Activated CD4-positive, alpha-beta T cell treated with anti-CD3 and anti-CD28 coated beads, Interleukin-2, amount 50 U/mL, for 4 hours (primary cell): Measurements from ENCODE around the gene AK5.
"Not testable (repeated sequence)": the region's sequence is repeated elsewhere in the genome, so short reads cannot be mapped to it uniquely, and the experiment has no call there.

ENCODE experiments used
- DNase-seq, 2 experiments: peaks; one replicate each; pipeline ENCODE4 v3.0.0-alpha.2; 2020

AK5 gene

DNA sequence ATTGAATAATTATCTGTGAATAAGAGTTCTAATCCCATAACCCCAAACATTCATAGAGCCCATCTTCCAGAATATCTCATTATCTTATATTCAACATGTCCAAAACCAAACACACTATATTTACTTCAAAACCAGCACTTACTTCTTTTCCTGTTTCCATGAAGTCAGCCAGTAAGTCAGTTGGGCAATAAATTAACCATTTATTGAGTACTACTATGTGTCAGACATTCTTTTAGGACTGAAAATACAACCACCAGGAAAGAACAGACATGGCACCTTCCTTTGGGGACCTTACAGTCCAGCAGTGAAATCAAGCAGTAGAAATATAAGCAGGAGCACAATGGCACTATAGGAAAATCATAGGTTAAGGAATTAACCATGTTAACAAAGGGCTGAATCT is 8.8 kb downstream of the AK5 start:
- no peak for DNase-seq

- DNase-seq, result no peak
Observed at GRCh38 chr1:77292551-77292950, 10.7 kb downstream of the AK5 start.

DNA sequence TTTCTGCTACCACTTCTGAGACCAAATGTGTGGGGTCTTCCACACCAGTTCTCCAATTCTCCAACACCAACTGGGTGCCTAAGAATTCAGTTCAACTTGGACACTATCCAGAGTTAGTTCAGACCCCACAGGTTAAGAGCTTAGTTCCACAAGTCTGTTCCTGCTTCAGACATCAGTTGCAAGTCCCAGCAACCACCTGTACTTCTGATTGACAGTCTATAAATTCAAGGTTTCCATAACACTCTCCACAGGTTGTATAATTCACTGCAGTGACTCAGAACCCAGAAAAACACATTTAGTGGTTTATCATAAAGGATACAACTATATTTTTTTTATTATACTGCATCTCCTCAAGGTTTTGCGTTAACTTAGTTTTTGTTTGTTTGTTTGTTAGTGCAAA is 18.7 kb downstream of the AK5 start:
- DNase-seq, result no peak

DNA sequence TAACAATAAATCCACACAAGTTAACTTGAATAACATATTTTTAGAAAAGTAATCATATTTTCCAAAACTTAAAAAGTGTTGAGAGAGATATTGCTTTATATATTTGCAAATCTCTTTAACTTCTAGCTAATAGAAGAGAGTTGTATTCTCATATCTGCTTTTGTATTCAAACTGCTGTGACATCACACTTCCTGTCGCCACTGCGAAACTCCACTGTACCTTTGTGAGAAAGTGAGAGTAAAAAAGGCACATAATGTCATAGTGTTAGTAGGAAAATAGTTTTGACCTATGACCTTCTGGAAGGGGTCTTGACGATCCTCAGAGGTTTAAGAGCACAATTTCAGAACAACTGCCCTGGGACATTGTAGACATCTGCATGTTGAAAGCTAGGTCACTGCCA is 21.6 kb downstream of the AK5 start:
- no peak for DNase-seq

GRCh38 chr1:77308889-77309621 is 27.2 kb downstream of the AK5 start:
- DNase-seq, result no peak

DNA sequence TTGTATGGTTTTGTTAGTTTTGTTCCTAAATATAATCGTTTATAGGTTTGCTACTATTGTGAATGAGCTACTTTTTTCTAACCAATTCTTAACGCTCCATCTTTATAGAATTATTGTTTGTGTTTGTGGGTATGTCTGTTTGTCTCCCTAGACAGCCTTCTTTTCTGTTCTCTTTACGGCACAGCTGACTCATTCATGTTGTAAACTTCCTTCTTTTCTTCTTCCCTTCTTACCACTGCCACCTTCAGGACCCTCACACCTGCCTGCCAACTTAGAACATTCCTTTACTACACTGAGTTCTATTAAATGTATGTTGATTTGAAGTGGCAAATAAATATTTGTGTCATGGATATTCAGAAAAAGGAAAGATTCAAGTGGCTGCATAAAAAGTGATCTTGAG is 29.1 kb downstream of the AK5 start:
- DNase-seq, result no peak

DNA sequence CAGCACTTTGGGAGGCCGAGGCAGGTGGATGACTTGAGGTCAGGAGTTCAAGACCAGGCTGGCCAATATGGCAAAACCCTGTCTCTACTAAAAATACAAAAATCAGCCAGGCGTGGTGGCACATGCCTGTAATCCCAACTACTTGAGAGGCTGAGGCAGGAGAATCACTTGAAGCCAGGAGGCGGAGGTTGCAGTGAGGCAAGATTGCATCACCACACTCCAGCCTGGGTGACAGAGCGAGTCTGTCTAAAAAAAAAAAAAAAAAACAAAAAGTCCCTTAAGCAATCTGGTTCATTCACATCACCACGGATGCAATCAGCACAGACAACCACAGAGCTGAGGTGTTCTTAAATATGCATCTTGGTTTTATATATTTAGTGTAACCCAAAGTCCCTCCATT is 30.5 kb downstream of the AK5 start:
- not testable (repeated sequence) for DNase-seq

GRCh38 chr1:77313491-77313890 is 31.7 kb downstream of the AK5 start:
- DNase-seq, result no peak

- DNase-seq, result no peak
Observed at GRCh38 chr1:77316006-77316405, 34.2 kb downstream of the AK5 start.

DNA sequence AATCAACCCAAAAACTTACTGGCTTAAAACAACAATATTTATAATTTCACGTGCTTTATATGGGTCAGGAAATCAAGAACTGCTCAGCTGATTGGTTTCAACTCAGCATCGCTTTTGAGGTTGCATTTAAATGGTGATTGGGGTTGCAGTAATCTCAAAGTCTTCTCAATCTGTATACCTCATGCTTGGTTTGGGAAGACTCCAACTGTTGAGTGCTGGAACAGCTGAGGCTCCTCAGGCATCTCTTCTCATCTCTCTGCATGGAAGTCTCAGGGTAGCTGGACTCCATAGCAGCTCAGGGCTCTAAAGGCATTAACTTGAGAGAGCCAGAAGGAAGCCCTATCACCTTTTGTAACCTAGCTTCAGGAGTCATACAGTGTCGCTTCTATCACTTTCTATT is 35.1 kb downstream of the AK5 start:
- no peak for DNase-seq

GRCh38 chr1:77319036-77319705 is 37.4 kb downstream of the AK5 start:
- no peak for DNase-seq

DNA sequence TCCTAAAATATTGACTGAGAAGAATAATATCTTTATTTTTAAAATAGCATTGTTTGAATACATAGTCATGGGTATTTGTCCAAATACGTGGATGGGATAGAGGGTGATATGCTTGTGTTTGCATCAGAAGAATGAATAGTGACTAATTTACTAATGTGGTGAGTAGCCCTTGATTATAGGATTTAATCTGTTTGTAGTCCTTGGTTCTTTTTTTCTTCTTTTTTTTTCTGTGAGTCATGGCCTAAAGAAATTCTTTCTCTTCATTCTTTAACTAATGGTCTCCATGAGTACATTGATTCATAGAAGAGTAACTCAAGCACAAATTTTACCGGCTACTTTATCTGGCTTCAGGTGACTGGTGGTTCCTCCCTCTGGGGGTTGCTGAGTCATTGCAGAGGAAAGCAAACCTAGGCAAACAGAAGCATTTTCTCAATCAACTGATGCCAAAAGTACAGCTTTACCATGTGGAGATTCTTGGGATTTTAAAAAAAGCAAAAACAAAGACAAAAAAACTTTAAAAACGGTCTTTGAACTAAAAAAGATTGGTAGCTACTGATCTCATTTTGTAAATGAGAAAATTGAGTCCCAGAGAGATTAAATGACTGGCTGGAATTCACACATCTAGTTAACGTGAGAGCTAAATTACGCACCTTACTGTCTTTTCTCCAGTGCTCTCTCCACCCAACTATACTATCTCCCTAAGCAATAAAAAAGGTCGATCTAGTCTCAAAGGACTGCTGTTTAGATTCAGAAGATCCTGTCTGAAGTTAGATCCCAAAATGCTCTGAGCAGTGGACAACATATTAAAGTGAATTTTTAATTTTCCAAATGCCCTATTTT is 40.5 kb downstream of the AK5 start:
- no peak for DNase-seq

- no peak for DNase-seq
Observed at GRCh38 chr1:77333501-77333900, 51.7 kb downstream of the AK5 start.

GRCh38 chr1:77336729-77337128 is 54.9 kb downstream of the AK5 start:
- DNase-seq, result no peak

DNA sequence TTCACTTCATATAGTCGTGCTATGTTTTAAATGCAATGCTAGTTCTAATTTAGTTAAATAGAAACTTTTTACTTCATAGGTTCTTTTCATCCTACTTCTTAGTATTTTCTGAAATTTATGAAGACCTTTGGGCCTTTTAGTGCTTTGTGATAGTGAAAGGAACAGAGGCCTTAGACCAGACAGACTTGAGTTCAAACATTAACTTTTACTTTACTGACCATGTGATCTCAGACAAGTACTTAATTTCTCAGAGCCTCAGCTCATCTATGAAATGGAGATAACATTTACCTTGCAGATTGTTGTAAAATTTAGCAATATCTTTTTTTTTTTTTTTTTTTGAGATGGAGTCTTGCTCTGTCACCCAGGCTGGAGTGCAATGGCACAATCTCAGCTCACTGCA is 57.5 kb downstream of the AK5 start:
- DNase-seq, result no peak

DNA sequence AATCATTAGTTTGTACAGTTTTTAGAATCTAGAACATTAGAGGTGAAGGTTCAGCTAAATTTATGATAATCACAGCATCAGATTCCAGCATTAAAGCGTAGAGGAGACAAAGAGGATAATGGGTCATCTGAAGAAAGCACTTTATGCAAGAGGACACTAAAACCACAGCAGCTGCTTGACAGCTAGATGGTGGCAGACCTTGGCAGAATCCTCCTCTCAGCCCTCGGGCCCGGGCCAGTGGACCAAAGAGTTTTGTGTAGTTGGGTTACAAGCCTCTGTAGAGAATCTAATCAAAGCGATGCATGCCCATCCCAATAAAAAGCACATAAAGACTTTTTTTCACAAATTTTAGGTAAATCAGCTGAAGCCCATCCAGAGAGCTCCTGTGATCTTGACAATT is 59.4 kb downstream of the AK5 start:
- no peak for DNase-seq

GRCh38 chr1:77342745-77343144 is 60.9 kb downstream of the AK5 start:
- DNase-seq, result no peak

GRCh38 chr1:77347646-77348045 is 65.8 kb downstream of the AK5 start:
- DNase-seq, result no peak

DNA sequence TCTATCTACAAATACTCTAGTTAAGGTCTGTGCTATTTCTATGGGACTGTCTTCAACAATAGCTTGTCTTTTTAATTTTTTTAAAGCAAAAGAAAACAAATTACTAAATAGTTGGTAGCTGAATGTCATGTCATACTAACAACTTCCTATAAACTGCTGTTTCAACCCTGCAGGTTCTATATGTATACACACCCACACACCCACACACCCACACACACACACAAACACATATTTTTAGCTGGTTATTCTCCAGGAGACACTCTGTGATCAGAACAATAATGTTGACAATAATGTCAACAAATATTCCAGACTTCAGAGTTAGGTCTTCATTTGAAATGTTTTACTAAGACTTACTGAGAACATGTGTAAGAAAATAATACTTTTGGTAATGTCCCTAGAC is 66.7 kb downstream of the AK5 start:
- DNase-seq, result no peak

DNA sequence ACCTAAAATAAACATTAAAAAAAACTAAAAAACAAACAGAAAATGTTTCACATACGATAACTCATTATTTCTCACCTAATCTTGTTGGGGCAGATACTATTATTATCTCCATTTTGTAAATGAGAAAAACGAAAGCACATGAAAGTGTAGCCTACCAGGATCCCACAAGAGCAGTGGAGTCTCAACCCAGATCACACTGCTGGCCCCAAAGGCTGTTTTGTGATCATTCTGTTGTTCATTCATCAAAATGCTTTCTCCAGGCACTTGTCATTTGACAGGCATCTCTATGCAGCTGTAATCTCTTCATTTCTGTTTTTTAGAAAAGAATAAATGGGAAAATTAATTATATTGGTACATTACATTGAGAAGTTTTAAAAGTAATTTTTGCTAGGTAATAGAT is 67.5 kb downstream of the AK5 start:
- no peak for DNase-seq

DNA sequence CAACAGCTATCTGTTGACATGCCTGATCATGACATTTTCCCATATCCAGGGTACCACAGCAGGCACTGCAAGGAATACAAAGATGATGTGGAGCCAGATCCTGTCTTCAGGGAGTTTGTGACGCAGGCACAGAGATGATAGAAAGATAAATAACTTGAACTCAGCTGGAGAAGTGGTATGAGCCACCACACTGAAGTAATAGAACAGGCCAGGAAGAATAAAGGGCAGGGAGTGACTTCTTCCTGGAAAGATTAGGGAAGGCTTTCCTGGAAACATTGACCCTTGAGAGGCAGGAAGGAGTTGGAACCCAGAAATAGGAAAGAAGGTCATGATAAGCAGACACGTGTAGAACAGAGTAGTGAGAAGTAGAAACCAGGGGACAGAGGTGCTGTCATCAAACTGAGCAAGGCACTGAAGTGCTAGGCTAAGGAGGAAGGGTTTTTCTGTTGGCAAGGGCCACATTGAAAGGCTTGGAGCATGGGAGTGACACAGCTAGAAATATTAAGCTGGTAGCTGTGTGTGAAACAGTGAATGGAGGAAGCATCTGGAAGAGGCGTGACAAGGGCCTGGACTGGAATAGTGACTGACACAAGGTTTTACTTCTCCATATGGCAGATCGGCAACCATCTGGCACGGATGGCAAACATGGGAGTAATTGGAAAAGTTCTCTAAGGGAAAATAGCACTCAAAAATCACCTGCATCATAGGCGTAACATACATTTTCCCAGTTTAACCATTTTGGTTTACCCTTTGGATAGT is 68.4 kb downstream of the AK5 start:
- DNase-seq, result no peak

DNA sequence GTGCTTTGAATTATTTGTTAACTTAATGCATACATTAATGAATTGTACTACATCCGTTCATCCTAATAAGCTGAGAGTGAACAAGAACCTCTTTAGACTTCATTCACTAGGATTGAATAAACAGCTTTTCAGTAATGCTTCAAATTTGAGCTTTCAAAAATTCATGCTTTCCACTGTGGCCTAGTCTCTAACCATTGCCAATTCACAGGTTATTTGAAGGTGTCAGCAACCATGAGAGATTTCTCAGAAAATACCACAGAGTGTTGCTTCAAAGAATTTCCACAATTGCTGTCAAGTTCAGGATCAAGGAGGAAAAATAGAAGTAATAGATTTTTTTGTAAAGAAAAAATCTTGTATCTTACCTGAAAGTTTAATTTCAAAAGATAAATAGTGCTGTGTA is 72.7 kb downstream of the AK5 start:
- DNase-seq, result no peak

DNA sequence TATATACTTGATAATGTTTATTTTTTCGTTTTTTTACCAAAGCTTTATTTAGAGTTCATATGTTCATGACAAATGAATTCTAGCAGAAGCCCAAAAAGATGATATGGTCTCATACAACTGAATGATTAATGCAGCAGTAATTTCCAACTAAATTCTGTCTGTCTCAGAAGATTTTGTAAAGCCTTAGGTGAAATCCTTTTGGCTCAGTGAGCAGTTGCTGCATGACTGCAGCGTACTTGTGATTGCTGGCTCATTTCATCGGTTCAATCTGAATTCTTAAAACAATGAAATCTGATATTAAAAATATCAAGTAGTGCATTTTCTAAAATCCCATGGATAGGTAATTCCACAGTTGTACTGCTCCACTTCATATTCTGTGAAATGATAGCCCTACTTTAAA is 73.2 kb downstream of the AK5 start:
- DNase-seq, result no peak
